Dendritic cell treated with granulocyte-macrophage colony-stimulating factor and Interleukin-4, amounts not matched to agents 40 ng/mL and 50 ng/mL, for 4 days (primary cell): ENCODE data around the gene INO80E.
"Not testable (repeated sequence)": the region's sequence is repeated elsewhere in the genome, so short reads cannot be mapped to it uniquely, and the experiment has no call there.

ENCODE experiments used
- H3K27ac Mint-ChIP-seq: one replicate; pipeline ENCODE4 v1.8.0; 2022; ENCODE audit warnings: mild to moderate bottlenecking, mixed read lengths
- H3K27me3 Mint-ChIP-seq: one replicate; pipeline ENCODE4 v1.8.0; 2022; ENCODE audit warnings: mild to moderate bottlenecking, mixed read lengths
- H3K36me3 Mint-ChIP-seq: one replicate; pipeline ENCODE4 v1.8.0; 2022; ENCODE audit warnings: low read depth, mixed read lengths
- H3K4me1 Mint-ChIP-seq: one replicate; pipeline ENCODE4 v1.8.0; 2022; ENCODE audit warnings: low read depth, mixed read lengths
- H3K4me3 Mint-ChIP-seq: one replicate; pipeline ENCODE4 v1.8.0; 2022; ENCODE audit warnings: mild to moderate bottlenecking, moderate library complexity, mixed read lengths
- H3K9me3 Mint-ChIP-seq: one replicate; pipeline ENCODE4 v1.8.0; 2022; ENCODE audit warnings: mixed read lengths
- intact Hi-C: fragments of 100-400 bp; cut with micrococcal nuclease; formaldehyde crosslinking; loops from one replicate; pipeline ENCODE4 v1.15.0; 2022

The INO80E gene

GRCh38 chr16:30031477-30031918 lies 35.5 kb downstream of the INO80E start:
- Mint-ChIP-seq H3K4me1 (peaks cover 23% of the 10 kb centered on the region), H3K27ac (no peak overlapping the region), H3K27me3 (peaks cover 93% of the 10 kb centered on the region), H3K4me3 (no peak overlapping the region), H3K9me3 (no peaks in the 10 kb centered on the region), H3K36me3 (no peaks in the 10 kb centered on the region)
- intact Hi-C loops = no loop called here

GRCh38 chr16:30032083-30032819 lies 36.2 kb downstream of the INO80E start:
- H3K9me3 Mint-ChIP-seq = no peaks in the 10 kb centered on the region

GRCh38 chr16:30033270-30033669 lies 37.2 kb downstream of the INO80E start:
- no peak overlapping the region for H3K27ac Mint-ChIP-seq
- H3K36me3 Mint-ChIP-seq = no peaks in the 10 kb centered on the region
- H3K27me3 Mint-ChIP-seq = peaks cover 80% of the 10 kb centered on the region

More at GRCh38 chr16:30032083-30032819, 36.2 kb downstream of the INO80E start:
- Mint-ChIP-seq H3K4me3 (no peak overlapping the region), H3K27me3 (peaks cover 88% of the 10 kb centered on the region), H3K27ac (no peak overlapping the region), H3K4me1 (peaks cover 23% of the 10 kb centered on the region), H3K36me3 (no peaks in the 10 kb centered on the region)
- intact Hi-C loops = no loop called here

GRCh38 chr16:30040221-30040620 lies 44.2 kb downstream of the INO80E start:
- intact Hi-C loops = no loop called here
- Mint-ChIP-seq H3K27me3 (peaks cover 18% of the 10 kb centered on the region), H3K27ac (no peak overlapping the region)

More at GRCh38 chr16:30033270-30033669, 37.2 kb downstream of the INO80E start:
- Mint-ChIP-seq H3K4me3 (no peak overlapping the region), H3K9me3 (no peaks in the 10 kb centered on the region), H3K4me1 (peaks cover 15% of the 10 kb centered on the region)
- intact Hi-C loops = no loop called here

GRCh38 chr16:30040690-30041089 lies 44.6 kb downstream of the INO80E start:
- H3K4me1 Mint-ChIP-seq, H3K9me3 Mint-ChIP-seq: not testable (repeated sequence)

More at GRCh38 chr16:30040221-30040620, 44.2 kb downstream of the INO80E start:
- peaks cover 8% of the 10 kb centered on the region for H3K4me1 Mint-ChIP-seq
- no peaks in the 10 kb centered on the region for H3K9me3 Mint-ChIP-seq
- H3K4me3 Mint-ChIP-seq = peak overlapping the region; percentile 33
- no peaks in the 10 kb centered on the region for H3K36me3 Mint-ChIP-seq

GRCh38 chr16:30041841-30042240 lies 45.8 kb downstream of the INO80E start:
- peaks cover 6% of the 10 kb centered on the region for H3K4me1 Mint-ChIP-seq
- H3K27ac Mint-ChIP-seq = no peak overlapping the region
- H3K36me3 Mint-ChIP-seq = no peaks in the 10 kb centered on the region
- intact Hi-C loops = no loop called here
- no peak overlapping the region for H3K4me3 Mint-ChIP-seq
- no peaks in the 10 kb centered on the region for H3K9me3 Mint-ChIP-seq
- H3K27me3 Mint-ChIP-seq = peaks cover 7% of the 10 kb centered on the region

More at GRCh38 chr16:30040690-30041089, 44.6 kb downstream of the INO80E start:
- intact Hi-C loops, H3K27ac Mint-ChIP-seq, H3K4me3 Mint-ChIP-seq, H3K36me3 Mint-ChIP-seq: not testable (repeated sequence)
- peaks cover 14% of the 10 kb centered on the region for H3K27me3 Mint-ChIP-seq

GRCh38 chr16:30046178-30046577 lies 50.1 kb downstream of the INO80E start:
- no peaks in the 10 kb centered on the region for H3K36me3 Mint-ChIP-seq
- no peak overlapping the region for H3K4me3 Mint-ChIP-seq
- H3K27me3 Mint-ChIP-seq = peaks cover 3% of the 10 kb centered on the region
- no peaks in the 10 kb centered on the region for H3K9me3 Mint-ChIP-seq
- no peaks in the 10 kb centered on the region for H3K4me1 Mint-ChIP-seq
- intact Hi-C loops = no loop called here
- H3K27ac Mint-ChIP-seq = no peak overlapping the region

- H3K27me3 Mint-ChIP-seq = peaks cover 3% of the 10 kb centered on the region
- intact Hi-C loops = no loop called here
- H3K4me1 Mint-ChIP-seq = peaks cover 2% of the 10 kb centered on the region
- H3K36me3 Mint-ChIP-seq = no peaks in the 10 kb centered on the region
- no peaks in the 10 kb centered on the region for H3K9me3 Mint-ChIP-seq
- H3K27ac Mint-ChIP-seq = no peak overlapping the region
- no peak overlapping the region for H3K4me3 Mint-ChIP-seq
These were observed 50.5 kb downstream of the INO80E start for GRCh38 chr16:30046588-30046987.

- intact Hi-C loops = no loop called here
- H3K4me3 Mint-ChIP-seq = no peak overlapping the region
These were observed 53.8 kb downstream of the INO80E start for GRCh38 chr16:30049871-30050270.

GRCh38 chr16:30051518-30051917 lies 55.5 kb downstream of the INO80E start:
- no peaks in the 10 kb centered on the region for H3K9me3 Mint-ChIP-seq
- peaks cover 22% of the 10 kb centered on the region for H3K4me1 Mint-ChIP-seq
- H3K4me3 Mint-ChIP-seq = no peak overlapping the region
- intact Hi-C loops = no loop called here
- H3K27me3 Mint-ChIP-seq = no peaks in the 10 kb centered on the region
- H3K36me3 Mint-ChIP-seq = no peaks in the 10 kb centered on the region
- peak overlapping the region; percentile 4 for H3K27ac Mint-ChIP-seq

More at GRCh38 chr16:30049871-30050270, 53.8 kb downstream of the INO80E start:
- Mint-ChIP-seq H3K36me3 (no peaks in the 10 kb centered on the region), H3K4me1 (peaks cover 19% of the 10 kb centered on the region), H3K9me3 (no peaks in the 10 kb centered on the region), H3K27me3 (no peaks in the 10 kb centered on the region), H3K27ac (no peak overlapping the region)

- peak overlapping the region; percentile 87 for H3K4me3 Mint-ChIP-seq
- H3K36me3 Mint-ChIP-seq = no peaks in the 10 kb centered on the region
- peak overlapping the region; percentile 55 for H3K27ac Mint-ChIP-seq
- peaks cover 22% of the 10 kb centered on the region for H3K4me1 Mint-ChIP-seq
- intact Hi-C loops = loop anchor here (1.0 kb wide), 1 partner anchor 12 kb away; the partner anchor contains the start of gene ALDOA
- no peaks in the 10 kb centered on the region for H3K27me3 Mint-ChIP-seq
- H3K9me3 Mint-ChIP-seq = no peaks in the 10 kb centered on the region
These were observed 56.8 kb downstream of the INO80E start for GRCh38 chr16:30052671-30053372.

GRCh38 chr16:30053376-30054015 lies 57.5 kb downstream of the INO80E start:
- H3K4me3 Mint-ChIP-seq = peak overlapping the region; percentile 87
- intact Hi-C loops = loop anchor here (1.0 kb wide), 1 partner anchor 12 kb away; the partner anchor contains the start of gene ALDOA
- no peaks in the 10 kb centered on the region for H3K36me3 Mint-ChIP-seq
- peaks cover 22% of the 10 kb centered on the region for H3K4me1 Mint-ChIP-seq
- H3K27me3 Mint-ChIP-seq = no peaks in the 10 kb centered on the region
- H3K27ac Mint-ChIP-seq = peak overlapping the region; percentile 55
- no peaks in the 10 kb centered on the region for H3K9me3 Mint-ChIP-seq

GRCh38 chr16:30054451-30054850 lies 58.4 kb downstream of the INO80E start:
- H3K4me3 Mint-ChIP-seq = no peak overlapping the region
- H3K36me3 Mint-ChIP-seq = no peaks in the 10 kb centered on the region
- H3K4me1 Mint-ChIP-seq = peaks cover 22% of the 10 kb centered on the region
- intact Hi-C loops = no loop called here
- H3K9me3 Mint-ChIP-seq = no peaks in the 10 kb centered on the region
- H3K27me3 Mint-ChIP-seq = no peaks in the 10 kb centered on the region
- H3K27ac Mint-ChIP-seq = no peak overlapping the region
